Osteoblast (primary cell): ENCODE measurements around the gene TSSK3. TPM values are rescaled to one million over a fixed set of nuclear protein-coding genes. Genes with fewer than 3 reads are reported as not detected.

Experiments used
- DNase-seq: peaks from one replicate; pipeline ENCODE4 v3.0.0; 2011; ENCODE audit warnings: low spot score, mixed read lengths; ENCODE audit not compliant: insufficient read length; ENCODE audit errors: missing footprints
- H2AFZ ChIP-seq: 2 replicates; pipeline ENCODE4 v1.6.0; 2011; ENCODE audit warnings: mild to moderate bottlenecking, low read length
- H3K27ac ChIP-seq: 2 replicates; pipeline ENCODE4 v1.5.1; 2011; ENCODE audit warnings: mild to moderate bottlenecking, low read depth, low read length, moderate library complexity
- H3K27me3 ChIP-seq: 2 replicates; pipeline ENCODE4 v1.6.0; 2012; ENCODE audit warnings: mild to moderate bottlenecking, control low read depth, inconsistent platforms, low read length, moderate library complexity; ENCODE audit not compliant: insufficient read depth
- H3K36me3 ChIP-seq: 2 replicates; pipeline ENCODE4 v1.5.1; 2011; ENCODE audit warnings: mild to moderate bottlenecking, low read length, control low read depth, moderate library complexity; ENCODE audit not compliant: insufficient read depth
- H3K4me1 ChIP-seq: 2 replicates; pipeline ENCODE4 v1.5.1; 2011; ENCODE audit warnings: mild to moderate bottlenecking, low read length, control low read depth, moderate library complexity; ENCODE audit not compliant: insufficient read depth
- H3K4me2 ChIP-seq: 2 replicates; pipeline ENCODE4 v1.6.0; 2011; ENCODE audit warnings: mild to moderate bottlenecking, low read length; ENCODE audit not compliant: insufficient read depth
- H3K4me3 ChIP-seq: fragments of 200-600 bp; sonication (generic); 3 replicates; pipeline ENCODE4 v1.5.1; 2012; ENCODE audit warnings: mild to moderate bottlenecking, low read length, inconsistent platforms; ENCODE audit not compliant: insufficient read depth
- H3K79me2 ChIP-seq: 2 replicates; pipeline ENCODE4 v1.6.0; 2012; ENCODE audit warnings: mild to moderate bottlenecking, low read length, control low read depth, inconsistent platforms; ENCODE audit not compliant: insufficient read depth
- H3K9me3 ChIP-seq: 2 replicates; pipeline ENCODE4 v1.5.1; 2011; ENCODE audit warnings: low read depth, low read length, control low read depth
- H4K20me1 ChIP-seq: 2 replicates; pipeline ENCODE4 v1.6.0; 2012; ENCODE audit warnings: mild to moderate bottlenecking, low read length, control low read depth; ENCODE audit not compliant: insufficient read depth
- CTCF ChIP-seq: IDR thresholded peaks from 2 replicates; pipeline ENCODE4 v1.5.1; 2011; ENCODE audit warnings: mild to moderate bottlenecking, low read depth, low read length, moderate library complexity; ENCODE audit errors: extremely low read depth
- total RNA-seq: library from RNA; depleted of rRNA; stranded (reverse); fragments of >200 nt; gene quantifications from 2 replicates; pipeline ENCODE4 v1.2.3, GENCODE V29; 2012

TSSK3 gene
- total RNA-seq, 1 donor, result 1.8 TPM

GRCh38 chr1:32386676-32387392 lies 24.5 kb downstream of the TSSK3 start:
- Histone ChIP-seq H3K27ac (no peak overlapping the region), H4K20me1 (peaks cover 7% of the 10 kb centered on the region), H3K9me3 (no peaks in the 10 kb centered on the region), H3K27me3 (no peaks in the 10 kb centered on the region), H3K4me3 (no peak overlapping the region), H3K4me1 (no peaks in the 10 kb centered on the region), H3K4me2 (no peak overlapping the region), H3K79me2 (peaks cover 34% of the 10 kb centered on the region), H2AFZ (no peak overlapping the region), H3K36me3 (peaks cover 71% of the 10 kb centered on the region)
- DNase-seq, result no peak
- no peak for TF ChIP-seq CTCF

- no peak for TF ChIP-seq CTCF
- H3K27me3 ChIP-seq, result no peaks in the 10 kb centered on the region
- H3K4me3 ChIP-seq, result no peak overlapping the region
- no peak overlapping the region for H3K27ac ChIP-seq
- no peak overlapping the region for H3K4me2 ChIP-seq
- peaks cover 58% of the 10 kb centered on the region for H3K36me3 ChIP-seq
- H2AFZ ChIP-seq, result no peak overlapping the region
- DNase-seq, result no peak
- H3K4me1 ChIP-seq, result peaks cover 11% of the 10 kb centered on the region
- peaks cover 52% of the 10 kb centered on the region for H3K79me2 ChIP-seq
- H3K9me3 ChIP-seq, result no peaks in the 10 kb centered on the region
- peaks cover 15% of the 10 kb centered on the region for H4K20me1 ChIP-seq
Measured at GRCh38 chr1:32388641-32389040, 26.3 kb downstream of the TSSK3 start.

- no peak overlapping the region for H3K4me3 ChIP-seq
- no peaks in the 10 kb centered on the region for H3K27me3 ChIP-seq
- peaks cover 15% of the 10 kb centered on the region for H4K20me1 ChIP-seq
- no peak for DNase-seq
- H3K4me2 ChIP-seq, result no peak overlapping the region
- H3K9me3 ChIP-seq, result no peaks in the 10 kb centered on the region
- no peak overlapping the region for H3K27ac ChIP-seq
- H3K4me1 ChIP-seq, result peaks cover 19% of the 10 kb centered on the region
- peaks cover 58% of the 10 kb centered on the region for H3K79me2 ChIP-seq
- no peak overlapping the region for H2AFZ ChIP-seq
- H3K36me3 ChIP-seq, result peaks cover 35% of the 10 kb centered on the region
- TF ChIP-seq CTCF, result no peak
Measured at GRCh38 chr1:32390904-32391870, 28.8 kb downstream of the TSSK3 start.

- H2AFZ ChIP-seq, result no peak overlapping the region
- H3K9me3 ChIP-seq, result no peaks in the 10 kb centered on the region
- no peak overlapping the region for H3K4me3 ChIP-seq
- no peak for TF ChIP-seq CTCF
- H3K4me2 ChIP-seq, result peak overlapping the region; percentile 90
- no peaks in the 10 kb centered on the region for H3K27me3 ChIP-seq
- H3K27ac ChIP-seq, result no peak overlapping the region
- H3K79me2 ChIP-seq, result peaks cover 53% of the 10 kb centered on the region
- no peak for DNase-seq
- peaks cover 11% of the 10 kb centered on the region for H4K20me1 ChIP-seq
- peaks cover 26% of the 10 kb centered on the region for H3K36me3 ChIP-seq
- peaks cover 19% of the 10 kb centered on the region for H3K4me1 ChIP-seq
Measured at GRCh38 chr1:32392325-32392724, 30.0 kb downstream of the TSSK3 start.
